ENCODE measurements around the gene IFIT5. TPM values are rescaled to one million over a fixed set of nuclear protein-coding genes. Genes with fewer than 3 reads are reported as not detected.
"Not testable (repeated sequence)": the region's sequence is repeated elsewhere in the genome, so short reads cannot be mapped to it uniquely, and the experiment has no call there.

The IFIT5 gene
- total and polyA plus RNA-seq, 12 donors: 6.7 to 38.9 (median 18.6) TPM

DNA sequence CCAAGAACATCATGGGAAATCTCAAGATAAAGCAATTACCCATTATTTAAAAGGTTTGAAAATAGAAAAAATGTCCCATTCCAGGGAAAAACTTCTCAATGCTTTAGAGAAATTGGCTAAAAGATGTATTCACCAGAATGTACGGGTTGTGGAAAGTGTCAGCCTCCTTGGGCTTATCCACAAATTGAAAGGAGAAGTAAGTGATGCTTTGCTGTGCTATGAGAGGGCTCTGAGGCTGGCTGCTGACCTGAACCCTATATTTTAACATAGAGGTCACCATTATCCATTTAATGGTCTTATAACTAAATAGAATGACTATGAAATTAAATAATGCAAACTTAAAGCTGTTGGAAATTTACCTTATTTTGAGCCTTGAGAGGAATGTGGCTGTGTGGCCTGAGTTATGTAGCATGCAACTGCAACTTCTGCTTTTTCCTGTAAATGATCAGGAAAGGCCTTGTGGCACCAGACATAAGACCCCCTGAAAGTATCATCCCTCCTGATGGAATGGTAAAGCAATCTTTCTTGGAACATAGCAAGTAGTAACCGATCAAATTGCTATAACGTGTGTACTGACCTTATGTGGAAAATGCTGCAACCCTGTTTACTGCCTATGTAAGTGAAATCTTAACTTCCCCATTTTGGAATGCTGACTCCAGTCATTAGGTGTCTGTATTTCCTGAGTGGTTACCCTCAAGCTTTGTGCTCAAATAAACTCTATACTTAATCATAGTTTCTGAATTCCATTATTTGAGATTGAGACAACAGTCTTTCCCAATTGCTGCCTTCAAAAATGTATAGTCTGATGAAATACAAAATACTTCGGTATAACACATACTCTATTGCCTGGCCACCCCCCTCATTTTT, 29.7 kb upstream of the IFIT5 start:
- H3K4me3 ChIP-seq: no peak overlapping the region
- peak overlapping the region in 1 of 5 donors; percentile 73 for H3K27ac ChIP-seq
- no peaks in the 10 kb centered on the region for H3K27me3 ChIP-seq
- H3K36me3 ChIP-seq (replicated peaks in 1 of 2): no peaks in the 10 kb centered on the region
- DNase-seq: no peak
- TF ChIP-seq POLR2A (IDR thresholded peaks at IDR 0.05): no peak
- TF ChIP-seq, protein P1, sequence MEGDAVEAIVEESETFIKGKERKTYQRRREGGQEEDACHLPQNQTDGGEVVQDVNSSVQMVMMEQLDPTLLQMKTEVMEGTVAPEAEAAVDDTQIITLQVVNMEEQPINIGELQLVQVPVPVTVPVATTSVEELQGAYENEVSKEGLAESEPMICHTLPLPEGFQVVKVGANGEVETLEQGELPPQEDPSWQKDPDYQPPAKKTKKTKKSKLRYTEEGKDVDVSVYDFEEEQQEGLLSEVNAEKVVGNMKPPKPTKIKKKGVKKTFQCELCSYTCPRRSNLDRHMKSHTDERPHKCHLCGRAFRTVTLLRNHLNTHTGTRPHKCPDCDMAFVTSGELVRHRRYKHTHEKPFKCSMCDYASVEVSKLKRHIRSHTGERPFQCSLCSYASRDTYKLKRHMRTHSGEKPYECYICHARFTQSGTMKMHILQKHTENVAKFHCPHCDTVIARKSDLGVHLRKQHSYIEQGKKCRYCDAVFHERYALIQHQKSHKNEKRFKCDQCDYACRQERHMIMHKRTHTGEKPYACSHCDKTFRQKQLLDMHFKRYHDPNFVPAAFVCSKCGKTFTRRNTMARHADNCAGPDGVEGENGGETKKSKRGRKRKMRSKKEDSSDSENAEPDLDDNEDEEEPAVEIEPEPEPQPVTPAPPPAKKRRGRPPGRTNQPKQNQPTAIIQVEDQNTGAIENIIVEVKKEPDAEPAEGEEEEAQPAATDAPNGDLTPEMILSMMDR (IDR thresholded peaks at IDR 0.05): no peak
- intact Hi-C loops (cut with DNase I): no loop called here
- H3K4me1 ChIP-seq (replicated peaks in 1 of 2): no peaks in the 10 kb centered on the region
- H3K9me3 ChIP-seq (replicated peaks in 1 of 3): no peaks in the 10 kb centered on the region
- 60 to 84% (median 78%) methylated on average over 4 of the region's 4 CpGs for WGBS, 4 donors

DNA sequence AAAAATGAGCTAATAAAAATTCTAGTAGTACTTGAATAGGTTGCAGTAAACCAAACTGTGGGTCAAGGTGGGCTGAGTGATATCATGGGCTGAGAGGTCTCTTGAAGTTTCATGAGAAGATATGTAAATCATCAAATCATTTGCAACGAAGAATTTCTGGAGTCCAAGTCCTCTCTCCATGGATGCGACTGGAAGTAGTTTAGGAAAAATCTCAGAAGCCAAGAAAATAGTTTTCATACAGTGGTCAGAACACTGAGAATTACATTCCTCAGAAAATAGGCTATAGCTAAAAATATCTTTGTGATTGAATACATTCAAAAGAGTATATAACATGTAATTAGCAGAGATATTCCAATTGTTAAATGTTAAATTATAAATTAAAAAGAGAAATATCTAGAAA, 25.6 kb upstream of the IFIT5 start:
- H3K27me3 ChIP-seq: no peaks in the 10 kb centered on the region
- no peaks in the 10 kb centered on the region for H3K36me3 ChIP-seq (replicated peaks in 1 of 2)
- peaks cover 11 to 24% of the 10 kb centered on the region in 2 donors for H3K4me1 ChIP-seq (replicated peaks in 1 of 2)
- no peak overlapping the region for H3K27ac ChIP-seq
- 75 to 80% (median 76%) methylated on average over 2 of the region's 2 CpGs for WGBS, 4 donors
- H3K4me3 ChIP-seq: no peak overlapping the region
- DNase-seq: no peak
- H3K9me3 ChIP-seq (replicated peaks in 1 of 3): no peaks in the 10 kb centered on the region
- TF ChIP-seq, protein P1 (IDR thresholded peaks at IDR 0.05): no peak
- no peak for TF ChIP-seq POLR2A (IDR thresholded peaks at IDR 0.05)
- intact Hi-C loops (cut with DNase I): no loop called here

DNA sequence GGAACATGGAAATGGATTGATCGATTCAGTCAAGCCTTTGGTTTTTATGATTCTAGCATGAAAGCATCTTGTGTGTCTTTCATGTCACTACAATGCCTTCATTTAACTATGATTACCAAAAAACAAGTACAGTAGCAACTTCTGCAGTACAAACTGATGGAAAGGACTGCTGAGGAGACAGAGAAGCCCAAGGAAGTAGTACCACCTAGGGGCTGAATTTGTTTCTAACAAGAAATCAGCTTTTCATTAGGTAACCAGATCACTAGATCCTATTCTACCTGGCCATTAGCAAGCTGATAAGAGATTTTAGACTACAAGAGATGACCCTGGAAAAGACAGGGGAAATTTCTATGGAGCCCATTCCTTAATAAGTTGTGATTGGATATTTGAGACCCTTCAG, 25.1 kb upstream of the IFIT5 start:
- Histone ChIP-seq H3K27ac (no peak overlapping the region), H3K4me1 (replicated peaks in 1 of 2) (peaks cover 16 to 29% of the 10 kb centered on the region in 2 donors)
- TF ChIP-seq POLR2A (IDR thresholded peaks at IDR 0.05): no peak
- TF ChIP-seq, protein P1 (IDR thresholded peaks at IDR 0.05): peak in 5 of 6 experiments; percentile 35 to 58 (median 43)

DNA sequence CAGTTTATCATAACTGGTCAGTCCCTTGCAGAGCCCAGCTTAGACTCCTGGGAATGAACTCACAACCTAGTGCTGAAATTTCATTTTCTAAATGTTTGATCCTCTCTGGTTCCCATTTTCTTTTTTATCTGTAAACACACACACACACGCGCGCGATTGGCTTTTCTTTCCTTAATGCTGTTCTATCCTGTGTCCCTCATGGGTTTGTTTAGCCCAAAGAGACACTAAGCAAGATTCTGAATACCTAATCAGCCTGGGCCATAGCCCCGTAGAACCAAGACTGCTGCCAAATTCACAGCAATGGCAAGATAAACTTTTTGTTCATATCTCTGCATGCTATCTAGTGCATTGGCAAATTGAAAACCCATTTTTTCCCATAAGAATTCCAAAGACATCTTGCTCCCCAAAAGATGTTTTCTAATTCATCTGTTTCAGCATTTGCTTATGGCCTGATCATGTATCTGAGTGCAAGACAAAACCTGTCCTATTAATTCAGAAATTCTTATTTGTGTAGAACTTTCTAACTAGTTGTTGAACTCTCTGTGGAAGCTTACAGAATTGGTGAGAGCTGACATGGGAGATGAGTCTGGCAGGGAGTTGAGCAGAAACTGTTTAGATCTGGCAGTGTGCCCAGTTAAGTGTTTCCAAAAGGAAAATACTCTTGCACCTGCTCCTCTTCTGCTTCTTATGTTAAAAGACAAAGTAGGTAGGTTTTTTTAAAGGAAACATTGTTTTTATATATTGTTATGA, 23.7 kb upstream of the IFIT5 start:
- no peaks in the 10 kb centered on the region for H3K36me3 ChIP-seq (replicated peaks in 1 of 2)
- H3K27ac ChIP-seq: no peak overlapping the region
- peaks cover 17 to 40% of the 10 kb centered on the region in 2 donors for H3K4me1 ChIP-seq (replicated peaks in 1 of 2)
- TF ChIP-seq, protein P1 (IDR thresholded peaks at IDR 0.05): no peak
- no peak for TF ChIP-seq POLR2A (IDR thresholded peaks at IDR 0.05)
- 87 to 89% (median 88%) methylated on average over 5 of the region's 5 CpGs for WGBS, 4 donors
- no peak for DNase-seq
- H3K27me3 ChIP-seq: no peaks in the 10 kb centered on the region
- intact Hi-C loops (cut with DNase I): no loop called here
- no peaks in the 10 kb centered on the region for H3K9me3 ChIP-seq (replicated peaks in 1 of 3)
- H3K4me3 ChIP-seq: no peak overlapping the region

More for the DNA sequence above, 25.1 kb upstream of the IFIT5 start:
- intact Hi-C loops (cut with DNase I): no loop called here
- no peaks in the 10 kb centered on the region for H3K27me3 ChIP-seq
- WGBS, 4 donors: 72 to 84% (median 73%) methylated on average over 1 of the region's 1 CpG
- no peak for DNase-seq
- no peaks in the 10 kb centered on the region for H3K36me3 ChIP-seq (replicated peaks in 1 of 2)
- no peaks in the 10 kb centered on the region for H3K9me3 ChIP-seq (replicated peaks in 1 of 3)
- no peak overlapping the region for H3K4me3 ChIP-seq

DNA sequence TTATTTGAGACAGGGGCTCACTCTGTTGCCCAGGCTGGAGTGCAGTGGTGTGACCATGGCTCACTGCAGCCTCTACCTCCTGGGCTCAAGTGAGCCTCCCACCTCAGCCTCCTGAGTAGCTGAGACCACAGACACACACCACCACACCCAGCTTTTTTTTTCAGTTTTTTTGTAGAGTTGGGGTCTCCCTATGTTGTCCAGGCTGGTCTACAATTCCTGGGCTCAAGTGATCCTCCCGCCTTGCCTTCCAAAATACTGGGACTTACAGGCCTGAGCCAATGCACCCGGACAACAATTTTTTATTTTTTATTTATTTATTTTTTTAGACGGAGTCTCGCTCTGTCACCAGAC, 23.2 kb upstream of the IFIT5 start:
- H3K36me3 ChIP-seq (replicated peaks in 1 of 2); H3K9me3 ChIP-seq (replicated peaks in 1 of 3); H3K4me3 ChIP-seq; intact Hi-C loops (cut with DNase I); H3K27me3 ChIP-seq; DNase-seq: not testable (repeated sequence)
- 93 to 96% (median 96%) methylated on average over 4 of the region's 4 CpGs for WGBS, 4 donors
- H3K27ac ChIP-seq: peak overlapping the region in 2 of 5 donors; percentile 82 to 88
- H3K4me1 ChIP-seq (replicated peaks in 1 of 2): peaks cover 17 to 40% of the 10 kb centered on the region in 2 donors
